ENCODE measurements around the gene CYLD. TPM values are rescaled to one million over a fixed set of nuclear protein-coding genes. Genes with fewer than 3 reads are reported as not detected.

The CYLD gene
- total RNA-seq, 2 donors from 2014 or later = 20.0 to 21.2 TPM

DNA sequence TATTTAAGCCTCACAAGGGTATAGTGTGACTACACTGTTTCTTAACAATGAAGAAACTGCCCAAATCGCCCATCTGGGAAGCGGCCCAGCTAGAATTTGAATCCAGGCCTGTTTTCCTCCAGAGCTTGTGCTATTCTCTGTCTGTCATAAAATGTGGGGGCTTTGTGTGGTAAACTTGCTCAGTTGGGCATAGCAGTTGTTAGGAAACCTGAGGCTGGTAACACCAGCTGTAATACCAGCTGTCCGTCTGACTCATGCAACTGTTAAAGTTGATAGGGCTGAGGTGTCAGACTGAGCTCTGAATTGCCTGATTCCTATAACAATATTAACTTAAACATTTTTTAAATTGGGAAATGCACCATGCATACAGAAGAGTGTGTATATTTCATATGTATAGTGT is 39.2 kb upstream of the CYLD start:
- TF ChIP-seq, protein P1, sequence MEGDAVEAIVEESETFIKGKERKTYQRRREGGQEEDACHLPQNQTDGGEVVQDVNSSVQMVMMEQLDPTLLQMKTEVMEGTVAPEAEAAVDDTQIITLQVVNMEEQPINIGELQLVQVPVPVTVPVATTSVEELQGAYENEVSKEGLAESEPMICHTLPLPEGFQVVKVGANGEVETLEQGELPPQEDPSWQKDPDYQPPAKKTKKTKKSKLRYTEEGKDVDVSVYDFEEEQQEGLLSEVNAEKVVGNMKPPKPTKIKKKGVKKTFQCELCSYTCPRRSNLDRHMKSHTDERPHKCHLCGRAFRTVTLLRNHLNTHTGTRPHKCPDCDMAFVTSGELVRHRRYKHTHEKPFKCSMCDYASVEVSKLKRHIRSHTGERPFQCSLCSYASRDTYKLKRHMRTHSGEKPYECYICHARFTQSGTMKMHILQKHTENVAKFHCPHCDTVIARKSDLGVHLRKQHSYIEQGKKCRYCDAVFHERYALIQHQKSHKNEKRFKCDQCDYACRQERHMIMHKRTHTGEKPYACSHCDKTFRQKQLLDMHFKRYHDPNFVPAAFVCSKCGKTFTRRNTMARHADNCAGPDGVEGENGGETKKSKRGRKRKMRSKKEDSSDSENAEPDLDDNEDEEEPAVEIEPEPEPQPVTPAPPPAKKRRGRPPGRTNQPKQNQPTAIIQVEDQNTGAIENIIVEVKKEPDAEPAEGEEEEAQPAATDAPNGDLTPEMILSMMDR (IDR thresholded peaks at IDR 0.05) = no peak
- Histone ChIP-seq H3K27ac (no peak overlapping the region), H3K9me3 (peaks cover 6 to 17% of the 10 kb centered on the region in 2 donors), H3K4me3 (no peak overlapping the region), H3K4me1 (peaks cover 0 to 7% of the 10 kb centered on the region in 2 donors), H3K27me3 (no peaks in the 10 kb centered on the region), H3K36me3 (no peaks in the 10 kb centered on the region)
- DNase-seq (ENCODE audit: low spot score) = no peak

DNA sequence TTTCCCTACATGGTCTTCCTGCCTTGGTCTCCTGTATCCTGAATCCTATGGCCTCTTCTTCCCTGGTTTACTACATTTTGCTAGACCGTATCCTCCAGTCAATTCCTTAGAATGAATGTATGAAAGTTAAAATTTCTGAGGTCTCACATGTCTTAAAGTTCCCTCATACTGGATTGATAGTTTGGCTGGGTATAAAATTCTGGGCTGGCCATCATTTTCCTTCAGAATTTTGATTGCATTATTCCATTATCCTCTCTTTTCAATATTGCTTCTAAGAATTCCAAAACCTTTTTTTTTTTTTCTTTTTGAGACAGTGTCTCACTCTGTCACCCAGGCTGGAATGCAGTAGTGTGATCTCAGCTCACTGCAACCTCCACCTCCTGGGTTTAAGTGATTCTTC is 37.6 kb upstream of the CYLD start:
- Histone ChIP-seq H3K4me1 (no peaks in the 10 kb centered on the region), H3K27me3 (no peaks in the 10 kb centered on the region), H3K27ac (no peak overlapping the region), H3K4me3 (no peak overlapping the region), H3K36me3 (no peaks in the 10 kb centered on the region), H3K9me3 (peaks cover 6 to 17% of the 10 kb centered on the region in 2 donors)
- DNase-seq (ENCODE audit: low spot score) = no peak
- TF ChIP-seq, protein P1 (IDR thresholded peaks at IDR 0.05) = no peak

DNA sequence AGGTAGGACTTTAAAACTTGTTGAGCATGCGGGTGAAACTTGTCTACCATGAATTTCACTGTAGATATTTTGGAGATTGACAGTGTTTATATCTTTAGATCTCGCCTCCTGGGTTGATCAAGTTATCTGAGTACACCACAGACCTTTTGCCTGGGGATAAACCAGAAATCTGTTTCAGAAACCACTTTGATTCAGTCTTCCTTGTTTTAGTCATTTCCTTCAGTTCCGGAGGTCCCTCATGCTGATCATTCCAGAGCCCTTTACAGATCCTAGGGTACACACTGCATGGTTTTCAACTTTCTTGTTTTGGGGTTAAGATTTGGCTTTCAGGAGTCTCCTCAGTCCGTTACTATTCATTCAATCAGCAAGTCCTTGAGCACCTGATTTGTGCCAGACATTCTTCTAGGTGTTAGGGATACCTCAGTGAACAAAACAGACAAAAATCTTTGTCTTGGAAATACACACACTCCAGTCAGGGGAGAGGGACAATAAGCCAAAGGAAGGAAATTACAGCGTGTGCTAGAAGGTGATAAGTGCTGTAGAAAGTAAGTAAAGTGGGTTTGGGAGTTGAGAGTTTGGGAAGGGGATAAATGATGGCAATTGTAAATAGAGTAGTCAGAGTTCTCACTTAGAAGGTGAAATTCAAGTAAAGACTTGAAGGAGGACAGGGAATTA is 36.3 kb upstream of the CYLD start:
- H3K4me3 ChIP-seq = no peak overlapping the region
- TF ChIP-seq, protein P1 (IDR thresholded peaks at IDR 0.05) = no peak
- H3K27ac ChIP-seq = no peak overlapping the region
- peaks cover 6 to 17% of the 10 kb centered on the region in 2 donors for H3K9me3 ChIP-seq
- H3K36me3 ChIP-seq = no peaks in the 10 kb centered on the region
- H3K27me3 ChIP-seq = no peaks in the 10 kb centered on the region
- no peaks in the 10 kb centered on the region for H3K4me1 ChIP-seq
- no peak for DNase-seq (ENCODE audit: low spot score)

DNA sequence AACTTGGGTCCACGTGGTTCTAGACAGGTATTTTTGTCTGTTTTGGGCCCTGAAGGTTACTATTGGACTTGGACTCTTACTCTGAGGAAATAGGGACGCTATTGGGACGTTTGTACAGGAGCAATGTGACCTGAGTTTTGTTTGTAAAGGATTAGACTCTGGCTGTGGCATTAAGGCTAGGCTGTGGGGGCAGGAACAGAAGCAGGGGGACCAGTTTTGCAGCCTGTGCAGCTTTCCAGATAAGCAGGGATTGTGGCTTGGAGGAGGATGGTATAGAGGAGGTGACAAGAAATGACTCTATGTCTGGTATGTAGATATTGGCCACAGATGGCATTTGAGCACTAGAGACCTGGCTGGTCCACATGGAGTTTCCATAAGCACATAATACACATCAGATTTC is 35.6 kb upstream of the CYLD start:
- no peak overlapping the region for H3K27ac ChIP-seq
- H3K36me3 ChIP-seq = no peaks in the 10 kb centered on the region
- H3K27me3 ChIP-seq = no peaks in the 10 kb centered on the region
- TF ChIP-seq, protein P1 (IDR thresholded peaks at IDR 0.05) = no peak
- peaks cover 6 to 17% of the 10 kb centered on the region in 2 donors for H3K9me3 ChIP-seq
- no peaks in the 10 kb centered on the region for H3K4me1 ChIP-seq
- no peak for DNase-seq (ENCODE audit: low spot score)
- no peak overlapping the region for H3K4me3 ChIP-seq

DNA sequence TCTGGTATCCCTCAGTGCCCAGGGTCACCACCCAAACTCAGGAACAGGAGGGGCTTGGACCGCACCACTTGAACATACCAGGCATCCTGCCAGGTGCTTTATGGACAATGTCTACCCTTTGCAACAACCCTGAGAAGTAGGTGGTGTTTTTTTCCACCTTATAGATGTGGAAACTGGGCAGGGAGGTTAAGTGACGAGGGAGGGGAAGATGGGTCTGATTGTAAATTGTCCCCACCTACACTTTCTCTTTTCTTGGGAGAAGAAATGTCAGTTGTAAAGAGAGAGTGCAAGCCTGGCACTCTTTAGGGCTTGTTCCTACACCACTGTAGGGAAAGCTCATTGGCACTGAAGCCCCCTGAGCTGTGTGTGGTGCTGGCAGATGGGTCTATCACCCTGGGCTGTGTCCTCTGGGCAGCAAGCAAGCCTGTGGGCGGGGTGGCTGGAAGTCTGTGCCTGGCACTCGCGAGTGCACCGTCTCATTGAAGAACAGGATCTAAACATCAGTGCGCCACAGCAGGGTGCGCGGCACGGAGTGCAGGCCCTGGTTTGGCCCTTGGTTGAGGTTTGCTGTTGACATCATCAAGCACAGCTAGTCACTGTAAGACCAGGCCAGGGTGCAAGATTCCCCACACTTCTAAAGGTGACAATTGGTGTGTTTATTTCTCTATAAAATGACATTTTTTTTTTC is 33.4 kb upstream of the CYLD start:
- TF ChIP-seq, protein P1 (IDR thresholded peaks at IDR 0.05) = no peak
- Histone ChIP-seq H3K4me3 (no peak overlapping the region), H3K27me3 (no peaks in the 10 kb centered on the region), H3K36me3 (no peaks in the 10 kb centered on the region), H3K27ac (no peak overlapping the region), H3K4me1 (no peaks in the 10 kb centered on the region), H3K9me3 (peaks cover 6 to 17% of the 10 kb centered on the region in 2 donors)
- no peak for DNase-seq (ENCODE audit: low spot score)

Data from right atrium auricular region (tissue), 2 donors.